ENCODE data around the gene SLC45A3.

DNA sequence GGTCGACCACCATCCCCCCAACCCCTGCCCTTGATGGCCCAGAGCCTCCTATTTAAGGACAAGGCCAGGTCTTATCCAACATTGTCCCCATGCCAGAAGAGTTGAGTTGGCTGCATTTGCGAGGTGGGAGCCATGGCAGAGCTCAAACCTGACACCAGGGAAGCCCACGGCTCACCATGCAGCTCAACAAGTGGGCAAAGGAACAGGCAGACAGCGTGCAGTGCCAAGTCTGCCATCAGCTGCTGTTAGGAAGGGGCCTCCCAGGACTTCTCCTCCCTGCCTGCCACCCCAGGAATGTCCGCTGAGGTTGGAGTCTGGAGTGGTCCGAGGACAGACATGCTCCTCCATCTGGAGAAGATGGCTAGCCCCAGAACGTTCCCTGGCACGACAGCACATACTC, 19.9 kb downstream of the SLC45A3 start:
- TF ChIP-seq ZNF544 (tag by site-specific recombination; IDR thresholded peaks at IDR 0.05) = no peak
- TF ChIP-seq ZNF792 (tag by site-specific recombination; IDR thresholded peaks at IDR 0.05) = no peak
- TF ChIP-seq, protein P1, sequence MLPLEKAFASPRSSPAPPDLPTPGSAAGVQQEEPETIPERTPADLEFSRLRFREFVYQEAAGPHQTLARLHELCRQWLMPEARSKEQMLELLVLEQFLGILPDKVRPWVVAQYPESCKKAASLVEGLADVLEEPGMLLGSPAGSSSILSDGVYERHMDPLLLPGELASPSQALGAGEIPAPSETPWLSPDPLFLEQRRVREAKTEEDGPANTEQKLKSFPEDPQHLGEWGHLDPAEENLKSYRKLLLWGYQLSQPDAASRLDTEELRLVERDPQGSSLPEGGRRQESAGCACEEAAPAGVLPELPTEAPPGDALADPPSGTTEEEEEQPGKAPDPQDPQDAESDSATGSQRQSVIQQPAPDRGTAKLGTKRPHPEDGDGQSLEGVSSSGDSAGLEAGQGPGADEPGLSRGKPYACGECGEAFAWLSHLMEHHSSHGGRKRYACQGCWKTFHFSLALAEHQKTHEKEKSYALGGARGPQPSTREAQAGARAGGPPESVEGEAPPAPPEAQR (tag by site-specific recombination; IDR thresholded peaks at IDR 0.05) = no peak
- no peak for TF ChIP-seq TCF7L2 (IDR thresholded peaks at IDR 0.05; ENCODE audit: borderline replicate concordance, low read depth, low read length)
- TF ChIP-seq ZNF621 (tag by site-specific recombination; IDR thresholded peaks at IDR 0.05) = no peak
- TF ChIP-seq ZNF350 (tag by site-specific recombination; IDR thresholded peaks at IDR 0.05) = no peak
- no peak for TF ChIP-seq ZNF777 (tag by site-specific recombination; IDR thresholded peaks at IDR 0.05; ENCODE audit: borderline replicate concordance)
- no peak for TF ChIP-seq ZBTB8A (tag by site-specific recombination; IDR thresholded peaks at IDR 0.05)
